NT2/D1 (cell line): ENCODE measurements around the gene SFXN5.

ENCODE experiments used
- DNase-seq: peaks from one replicate; pipeline ENCODE4 v3.0.0-alpha.2; 2011; ENCODE audit warnings: low read depth, low spot score
- H3K27me3 ChIP-seq: 2 replicates; pipeline ENCODE4 v1.6.0; 2011; ENCODE audit warnings: mild to moderate bottlenecking; ENCODE audit not compliant: insufficient read length, insufficient read depth
- H3K36me3 ChIP-seq: 2 replicates; pipeline ENCODE4 v1.6.1; 2011; ENCODE audit warnings: mild to moderate bottlenecking, low read length, mixed read lengths; ENCODE audit not compliant: insufficient read depth, insufficient read length
- H3K4me1 ChIP-seq: 2 replicates; pipeline ENCODE4 v1.5.1; 2011; ENCODE audit not compliant: insufficient read depth, insufficient read length
- H3K4me3 ChIP-seq: 2 replicates; pipeline ENCODE4 v1.5.1; 2011; ENCODE audit warnings: low read depth; ENCODE audit not compliant: insufficient read length
- H3K9ac ChIP-seq: 2 replicates; pipeline ENCODE4 v1.6.0; 2011; ENCODE audit warnings: low read depth; ENCODE audit not compliant: insufficient read length
- H3K9me3 ChIP-seq: 2 replicates; pipeline ENCODE4 v1.5.1; 2011; ENCODE audit warnings: mild to moderate bottlenecking, low read length; ENCODE audit not compliant: insufficient read depth
- SUZ12 ChIP-seq: IDR thresholded peaks from 2 replicates; pipeline ENCODE4 v1.6.1; 2011; ENCODE audit not compliant: insufficient read length, insufficient read depth; ENCODE audit errors: extremely low read depth
- YY1 ChIP-seq: IDR thresholded peaks from 2 replicates; pipeline ENCODE4 v1.6.1; 2011; ENCODE audit not compliant: insufficient read length, insufficient read depth
- ZNF274 ChIP-seq: IDR thresholded peaks from 2 replicates; pipeline ENCODE4 v1.6.1; 2011; ENCODE audit warnings: mild to moderate bottlenecking, low read depth, low read length

SFXN5 gene

DNA sequence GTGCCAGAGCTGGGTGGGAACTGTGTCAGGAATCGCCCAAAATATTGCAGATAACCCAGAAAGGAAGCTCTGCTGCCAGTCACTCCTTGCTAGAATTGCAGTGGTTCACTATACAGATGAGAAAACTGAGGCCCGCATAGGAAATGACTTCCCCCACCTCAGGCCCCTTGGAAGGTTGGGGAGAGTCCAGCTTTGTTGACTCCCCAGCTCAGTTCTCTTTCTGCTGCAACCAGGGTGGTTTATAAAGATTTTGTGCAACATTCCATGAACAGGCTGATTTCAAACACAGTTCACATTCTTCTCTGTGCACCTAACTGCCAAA is 173.0 kb downstream of the SFXN5 start:
- DNase-seq: no peak
- Histone ChIP-seq H3K27me3 (peaks cover 73% of the 10 kb centered on the region), H3K36me3 (no peaks in the 10 kb centered on the region), H3K9ac (no peak overlapping the region), H3K4me3 (no peak overlapping the region), H3K9me3 (no peaks in the 10 kb centered on the region), H3K4me1 (peaks cover 4% of the 10 kb centered on the region)
- TF ChIP-seq YY1 (no peak), ZNF274 (no peak), SUZ12 (no peak)

DNA sequence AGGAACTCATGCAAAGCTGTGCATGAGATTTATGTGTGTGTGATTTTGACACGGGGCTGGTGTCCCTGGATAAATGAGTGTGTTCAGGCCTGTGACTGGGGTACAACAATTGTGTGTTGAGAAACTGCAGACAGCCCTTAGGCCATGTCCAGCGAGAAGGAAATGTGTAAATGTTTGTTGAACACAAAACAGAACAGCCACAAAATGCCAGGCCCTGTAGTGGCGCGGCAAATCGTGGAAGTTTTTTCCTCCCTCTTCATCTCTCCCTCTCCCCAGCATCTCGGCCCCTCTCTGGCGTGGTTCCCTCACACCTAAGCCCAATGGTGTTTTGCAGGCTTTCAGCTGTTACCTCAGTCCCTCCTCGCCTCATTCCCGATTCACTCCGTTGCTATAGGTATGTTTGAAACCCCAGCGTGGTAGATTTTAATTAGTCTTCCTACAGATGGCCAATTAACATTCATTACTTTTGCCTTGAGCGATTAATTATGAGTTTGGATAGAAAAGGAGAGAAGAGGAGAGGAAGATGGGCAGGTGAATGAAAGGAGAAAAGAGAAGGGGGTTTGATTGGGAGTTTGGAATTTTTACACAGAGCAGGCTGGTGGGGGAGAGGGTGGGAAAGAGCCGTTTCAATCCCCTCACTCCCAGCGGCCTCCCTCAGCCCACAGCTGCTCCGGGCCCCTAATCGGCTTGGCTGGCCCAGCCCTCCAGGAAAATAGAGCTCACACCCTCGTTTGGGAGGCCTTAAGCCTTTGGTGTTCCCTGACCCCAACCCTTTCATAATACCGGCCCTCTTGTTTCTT is 173.5 kb downstream of the SFXN5 start:
- Histone ChIP-seq H3K9me3 (no peaks in the 10 kb centered on the region), H3K4me1 (peaks cover 5% of the 10 kb centered on the region), H3K27me3 (peaks cover 69% of the 10 kb centered on the region), H3K9ac (no peak overlapping the region), H3K36me3 (no peaks in the 10 kb centered on the region), H3K4me3 (no peak overlapping the region)
- no peak for TF ChIP-seq ZNF274
- TF ChIP-seq SUZ12: no peak
- TF ChIP-seq YY1: no peak
- no peak for DNase-seq

DNA sequence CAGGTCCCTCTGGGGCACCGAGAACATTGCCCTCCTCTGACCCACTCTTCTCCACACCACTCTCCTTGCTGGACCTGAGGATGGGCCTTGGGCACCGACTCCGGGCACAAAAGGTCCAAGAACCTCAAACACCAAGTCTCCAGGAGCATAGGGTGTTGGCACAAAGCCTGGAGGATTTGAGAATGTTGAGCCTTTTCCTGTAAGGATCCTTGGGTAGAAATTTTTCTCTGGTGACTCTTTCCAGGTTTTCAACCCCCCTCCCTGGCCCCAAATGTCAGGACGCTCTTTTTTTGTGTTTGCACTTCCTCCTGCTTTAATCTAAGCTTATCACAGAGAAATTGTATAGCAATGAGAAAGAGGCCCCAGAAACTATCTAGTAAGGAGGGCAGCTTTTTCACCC is 175.1 kb downstream of the SFXN5 start:
- no peak overlapping the region for H3K9ac ChIP-seq
- TF ChIP-seq YY1: no peak
- TF ChIP-seq SUZ12: no peak
- TF ChIP-seq ZNF274: no peak
- H3K4me1 ChIP-seq: peaks cover 5% of the 10 kb centered on the region

DNA sequence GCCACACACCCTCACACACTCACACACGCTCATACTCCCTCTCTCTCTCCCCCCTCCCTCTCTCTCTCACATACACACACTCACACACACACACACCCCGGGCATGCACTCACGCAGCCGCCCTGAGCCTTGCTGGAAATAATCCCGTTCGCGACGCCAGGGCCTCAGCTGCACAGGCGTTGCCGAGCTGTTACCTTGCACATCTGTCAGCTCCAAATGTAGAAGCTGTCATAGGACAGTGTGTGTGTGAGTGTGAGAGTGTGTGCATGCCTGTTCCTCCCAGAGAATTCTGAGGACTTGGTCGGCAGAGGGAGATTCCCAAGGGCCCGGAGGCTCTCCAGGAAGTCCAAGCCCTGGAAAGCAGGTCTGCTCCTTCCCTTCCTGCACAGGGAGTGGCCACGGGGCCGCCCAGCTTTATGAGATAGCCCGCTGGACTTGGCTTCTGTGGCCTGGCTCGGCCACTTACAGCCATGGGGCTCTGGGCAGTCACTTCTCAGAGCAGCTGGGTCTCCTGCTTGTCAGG is 175.7 kb downstream of the SFXN5 start:
- DNase-seq: no peak
- peaks cover 5% of the 10 kb centered on the region for H3K4me1 ChIP-seq
- TF ChIP-seq ZNF274 (no peak), SUZ12 (no peak), YY1 (no peak)
- H3K27me3 ChIP-seq: peaks cover 49% of the 10 kb centered on the region
- H3K9ac ChIP-seq: no peak overlapping the region
- no peaks in the 10 kb centered on the region for H3K9me3 ChIP-seq
- H3K36me3 ChIP-seq: peaks cover 10% of the 10 kb centered on the region
- no peak overlapping the region for H3K4me3 ChIP-seq

More for the DNA sequence above, 175.1 kb downstream of the SFXN5 start:
- Histone ChIP-seq H3K36me3 (peaks cover 7% of the 10 kb centered on the region), H3K4me3 (no peak overlapping the region), H3K9me3 (no peaks in the 10 kb centered on the region), H3K27me3 (peaks cover 55% of the 10 kb centered on the region)
- DNase-seq: no peak

DNA sequence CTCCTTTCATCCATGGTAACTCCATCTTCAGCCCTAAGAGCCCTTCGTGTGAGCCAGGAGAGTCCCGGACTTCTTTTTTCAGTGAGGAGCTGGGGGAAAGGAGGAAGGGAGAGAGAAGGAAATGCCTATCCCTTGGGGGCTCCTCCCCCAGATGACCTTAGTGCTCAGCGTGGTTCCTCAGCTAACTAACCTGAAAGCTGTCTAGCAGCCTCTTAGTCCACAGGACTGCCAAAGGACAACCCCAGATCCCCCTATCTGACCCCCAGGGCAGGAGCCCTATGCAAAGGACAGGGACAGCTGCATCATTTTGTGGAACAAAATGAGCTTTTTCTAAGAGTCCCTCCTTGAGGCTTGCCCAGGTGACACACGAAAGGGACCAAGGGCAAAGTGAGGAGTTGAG is 176.4 kb downstream of the SFXN5 start:
- TF ChIP-seq SUZ12: no peak
- no peak for TF ChIP-seq ZNF274
- no peak for TF ChIP-seq YY1
- no peak overlapping the region for H3K4me3 ChIP-seq
- no peaks in the 10 kb centered on the region for H3K9me3 ChIP-seq
- no peak overlapping the region for H3K9ac ChIP-seq
- peaks cover 5% of the 10 kb centered on the region for H3K4me1 ChIP-seq
- H3K27me3 ChIP-seq: peaks cover 42% of the 10 kb centered on the region
- peaks cover 10% of the 10 kb centered on the region for H3K36me3 ChIP-seq
- no peak for DNase-seq

DNA sequence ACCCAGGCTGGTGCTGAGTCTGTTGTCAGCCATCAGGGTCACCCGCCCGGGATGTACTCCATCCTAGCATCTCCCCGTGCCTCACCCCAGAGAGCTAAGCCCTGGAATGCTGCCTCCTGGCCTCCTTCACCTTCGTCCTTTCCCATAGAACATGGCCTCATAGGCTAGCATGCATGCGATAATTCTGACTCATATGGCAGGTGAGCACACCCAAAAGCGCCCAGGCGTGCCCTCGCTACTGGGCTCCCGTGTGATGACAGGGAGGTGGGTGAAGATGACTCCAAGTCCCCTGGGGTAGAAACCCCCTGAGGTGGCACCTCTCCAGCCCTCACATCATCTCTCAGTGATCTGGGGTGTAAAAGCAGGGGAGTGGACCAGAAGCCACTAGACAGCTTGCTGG is 177.0 kb downstream of the SFXN5 start:
- peaks cover 40% of the 10 kb centered on the region for H3K27me3 ChIP-seq
- no peak for DNase-seq
- H3K36me3 ChIP-seq: peaks cover 10% of the 10 kb centered on the region
- H3K9me3 ChIP-seq: no peaks in the 10 kb centered on the region
- TF ChIP-seq SUZ12: no peak
- no peak overlapping the region for H3K9ac ChIP-seq
- H3K4me1 ChIP-seq: peaks cover 5% of the 10 kb centered on the region
- H3K4me3 ChIP-seq: no peak overlapping the region

DNA sequence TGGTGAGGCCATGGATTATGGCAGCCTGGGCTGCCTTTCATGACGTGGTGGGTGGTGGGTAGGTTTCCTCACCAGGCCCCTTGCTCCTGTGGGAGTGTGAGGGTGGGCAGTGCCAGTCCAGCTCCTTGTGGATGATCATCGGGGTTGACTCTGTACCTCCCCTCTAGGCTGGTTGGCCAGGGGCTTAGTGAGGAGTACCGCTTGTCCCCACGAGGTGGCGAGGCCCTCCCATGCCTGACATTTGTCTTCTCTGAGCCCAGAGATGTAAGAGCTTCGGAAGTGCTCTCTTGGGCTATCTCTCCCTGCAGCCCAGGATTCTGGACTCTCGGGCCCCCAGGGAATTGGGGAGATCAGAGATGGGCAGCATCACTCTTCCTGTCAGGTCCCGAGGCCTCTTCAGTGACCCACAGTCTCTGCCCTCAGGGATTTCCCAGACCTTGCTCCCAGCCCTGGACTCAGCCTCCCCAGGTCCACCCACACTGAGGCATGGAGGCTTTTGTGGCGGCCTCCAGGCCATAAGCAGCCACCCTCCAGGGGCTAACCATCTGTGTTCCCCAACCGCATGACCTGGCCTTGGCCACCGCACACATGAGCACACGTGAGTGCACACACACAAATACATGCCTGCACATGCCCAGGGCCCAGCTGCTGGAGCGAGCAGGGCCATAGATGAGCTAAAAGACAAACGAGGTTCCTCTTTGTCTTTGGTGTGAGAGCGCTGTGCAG is 177.8 kb downstream of the SFXN5 start:
- no peaks in the 10 kb centered on the region for H3K9me3 ChIP-seq
- H3K4me1 ChIP-seq: peaks cover 5% of the 10 kb centered on the region
- DNase-seq: peak; percentile 69
- H3K27me3 ChIP-seq: peaks cover 36% of the 10 kb centered on the region
- TF ChIP-seq ZNF274 (no peak), YY1 (no peak), SUZ12 (no peak)
- H3K36me3 ChIP-seq: peaks cover 10% of the 10 kb centered on the region
- no peak overlapping the region for H3K9ac ChIP-seq
- H3K4me3 ChIP-seq: no peak overlapping the region
